ENCODE measurements around the gene METTL27.

DNA sequence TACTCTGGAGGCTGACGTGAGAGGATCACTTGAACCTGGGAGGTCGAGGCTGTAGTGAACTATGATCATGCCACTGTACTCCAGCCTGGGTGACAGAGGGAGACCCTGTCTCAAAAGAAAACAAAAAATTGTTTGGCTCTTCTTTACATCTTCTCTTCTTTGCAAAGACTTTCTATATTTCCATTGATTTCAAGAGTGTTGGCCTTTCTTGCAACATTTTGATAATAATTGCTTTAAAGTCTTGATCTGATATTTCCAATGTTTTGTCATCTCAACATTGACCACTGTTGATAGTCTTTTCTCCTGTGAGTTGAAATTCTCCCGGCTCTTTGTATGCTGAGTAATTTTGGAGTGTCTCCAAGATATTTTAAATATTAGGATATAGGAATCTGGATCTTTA, 29.3 kb downstream of the METTL27 start:
- TF ChIP-seq CTCF (IDR thresholded peaks at IDR 0.05) (no peak), POLR2A (IDR thresholded peaks at IDR 0.05) (no peak)

Data from lower leg skin (tissue), 3 donors.